Choroid plexus epithelial cell (primary cell): ENCODE measurements around the gene CDC45.
A peak's percentile ranks its signal among the peaks of the same experiment; 100 is the strongest.

ENCODE experiments used
- DNase-seq: peaks from one replicate; pipeline ENCODE4 v3.0.0-alpha.2; 2010; ENCODE audit warnings: low read depth
- H3K4me3 ChIP-seq: 2 replicates; pipeline ENCODE4 v1.5.1; 2011; ENCODE audit warnings: low read depth, mild to moderate bottlenecking, control low read depth, low read length, moderate library complexity
- TF ChIP-seq, protein P1 (sequence below): conservative IDR thresholded peaks from 2 replicates; pipeline ENCODE4 v1.5.1; 2011; ENCODE audit warnings: low read depth, mild to moderate bottlenecking, control low read depth, inconsistent platforms, low read length, moderate library complexity

CDC45 gene

DNA sequence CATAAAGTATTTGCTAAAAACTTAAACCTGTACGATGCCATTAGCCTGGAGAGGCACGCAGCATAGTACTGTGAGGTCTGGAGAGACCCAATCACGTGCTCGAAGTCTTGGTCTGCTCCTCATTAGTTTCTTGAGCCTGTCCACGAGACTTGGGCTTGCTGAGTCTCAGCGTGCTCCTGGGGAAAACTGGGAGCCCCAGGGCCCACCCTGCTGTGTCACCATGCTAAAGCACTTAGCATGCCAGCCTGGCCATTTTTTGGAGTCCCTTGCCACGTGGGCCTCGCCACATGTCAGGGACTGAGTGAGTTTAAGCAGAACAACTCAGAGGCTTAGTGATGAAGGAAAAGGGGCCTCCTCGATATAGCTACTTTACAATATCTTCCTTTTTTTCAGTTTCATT, 2.6 kb downstream of the CDC45 start:
- TF ChIP-seq, protein P1, sequence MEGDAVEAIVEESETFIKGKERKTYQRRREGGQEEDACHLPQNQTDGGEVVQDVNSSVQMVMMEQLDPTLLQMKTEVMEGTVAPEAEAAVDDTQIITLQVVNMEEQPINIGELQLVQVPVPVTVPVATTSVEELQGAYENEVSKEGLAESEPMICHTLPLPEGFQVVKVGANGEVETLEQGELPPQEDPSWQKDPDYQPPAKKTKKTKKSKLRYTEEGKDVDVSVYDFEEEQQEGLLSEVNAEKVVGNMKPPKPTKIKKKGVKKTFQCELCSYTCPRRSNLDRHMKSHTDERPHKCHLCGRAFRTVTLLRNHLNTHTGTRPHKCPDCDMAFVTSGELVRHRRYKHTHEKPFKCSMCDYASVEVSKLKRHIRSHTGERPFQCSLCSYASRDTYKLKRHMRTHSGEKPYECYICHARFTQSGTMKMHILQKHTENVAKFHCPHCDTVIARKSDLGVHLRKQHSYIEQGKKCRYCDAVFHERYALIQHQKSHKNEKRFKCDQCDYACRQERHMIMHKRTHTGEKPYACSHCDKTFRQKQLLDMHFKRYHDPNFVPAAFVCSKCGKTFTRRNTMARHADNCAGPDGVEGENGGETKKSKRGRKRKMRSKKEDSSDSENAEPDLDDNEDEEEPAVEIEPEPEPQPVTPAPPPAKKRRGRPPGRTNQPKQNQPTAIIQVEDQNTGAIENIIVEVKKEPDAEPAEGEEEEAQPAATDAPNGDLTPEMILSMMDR = no peak
- no peak overlapping the region for H3K4me3 ChIP-seq
- DNase-seq = no peak

DNA sequence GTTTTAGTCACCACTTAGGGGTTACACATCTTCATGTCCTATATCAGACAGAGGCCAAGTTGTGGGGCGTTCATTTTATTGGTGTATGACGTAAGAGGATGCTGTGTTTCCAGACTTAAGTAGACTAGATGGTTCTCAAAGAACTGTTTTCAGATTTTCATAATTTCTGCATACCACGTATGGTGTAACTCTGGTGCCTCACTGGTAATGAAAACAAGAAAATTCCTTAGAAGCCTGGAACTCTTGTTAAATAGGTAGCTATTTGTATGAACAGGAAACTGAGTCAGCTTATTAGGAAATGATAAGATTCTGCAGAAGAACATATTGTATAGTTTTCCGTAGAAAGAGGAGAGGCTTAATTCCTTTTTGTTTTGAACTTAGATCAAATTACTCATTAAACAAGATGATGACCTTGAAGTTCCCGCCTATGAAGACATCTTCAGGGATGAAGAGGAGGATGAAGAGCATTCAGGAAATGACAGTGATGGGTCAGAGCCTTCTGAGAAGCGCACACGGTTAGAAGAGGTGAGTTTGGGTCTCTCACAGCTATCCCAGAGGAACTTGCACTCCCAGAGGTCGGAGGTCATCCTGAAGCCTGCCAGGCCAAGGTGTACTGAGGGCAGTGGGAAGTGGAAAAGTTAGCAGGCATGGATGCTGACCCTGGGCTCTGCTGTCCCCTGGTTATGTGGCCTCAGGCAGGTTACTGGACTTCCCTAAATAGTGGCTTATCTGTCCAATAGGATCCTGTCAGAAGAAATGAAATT, 3.9 kb downstream of the CDC45 start:
- peak; percentile 95 for DNase-seq
- no peak overlapping the region for H3K4me3 ChIP-seq
- TF ChIP-seq, protein P1 = no peak

GRCh38 chr22:19488285-19488684, 8.6 kb downstream of the CDC45 start:
- TF ChIP-seq, protein P1 = no peak
- no peak overlapping the region for H3K4me3 ChIP-seq
- DNase-seq = no peak

- peak; percentile 71 for DNase-seq
- TF ChIP-seq, protein P1 = peak; percentile 37
- no peak overlapping the region for H3K4me3 ChIP-seq
Measured at GRCh38 chr22:19488884-19489843, 9.4 kb downstream of the CDC45 start.

- DNase-seq = no peak
- H3K4me3 ChIP-seq = no peak overlapping the region
- TF ChIP-seq, protein P1 = no peak
Measured at GRCh38 chr22:19490628-19491230, 11.0 kb downstream of the CDC45 start.

DNA sequence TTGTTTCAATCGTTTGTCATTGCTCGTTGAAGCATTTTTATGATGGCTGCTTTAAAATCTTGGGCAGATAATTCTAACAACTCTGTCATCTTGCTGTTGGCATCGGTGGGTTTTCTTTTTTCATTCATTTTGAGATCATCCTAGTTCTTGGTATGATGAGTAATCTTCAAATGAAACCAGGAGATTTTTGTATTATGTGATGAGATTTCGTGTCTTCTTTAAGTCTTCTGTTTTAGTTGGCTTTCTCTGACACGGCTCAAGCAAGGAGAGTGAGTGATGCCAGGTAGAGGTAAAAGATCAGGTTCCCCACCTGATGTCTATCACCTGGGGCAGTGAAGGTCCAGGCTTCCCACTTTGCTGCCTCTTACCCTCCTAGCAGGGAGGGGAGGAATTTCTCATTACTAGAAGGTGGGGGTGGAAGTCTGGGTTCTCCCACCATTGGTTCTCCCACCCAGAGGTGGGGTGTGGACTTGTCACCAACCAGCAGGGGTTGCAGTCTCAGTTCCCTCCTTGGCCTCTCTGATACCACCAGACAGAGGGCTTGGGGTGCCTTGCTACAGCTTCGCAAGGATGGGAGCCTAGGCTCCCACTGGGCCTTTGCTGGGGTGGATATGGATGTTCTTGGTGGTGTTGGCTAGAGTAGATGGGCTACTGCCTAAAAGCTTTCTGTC, 12.9 kb downstream of the CDC45 start:
- TF ChIP-seq, protein P1 = no peak
- no peak for DNase-seq
- no peak overlapping the region for H3K4me3 ChIP-seq
